ENCODE results near the gene USP54.

The USP54 gene

GRCh38 chr10:73495226-73495883 lies 95.8 kb downstream of the USP54 start (continued):
- TF ChIP-seq ZSCAN30 (tag by site-specific recombination; IDR thresholded peaks at IDR 0.05), result peak; percentile 75
- TF ChIP-seq YY2 (tag by site-specific recombination; IDR thresholded peaks at IDR 0.05), result no peak
- TF ChIP-seq ZNF776 (tag by site-specific recombination; IDR thresholded peaks at IDR 0.05; ENCODE audit: borderline replicate concordance), result no peak
- TF ChIP-seq ZNF426 (tag by site-specific recombination; IDR thresholded peaks at IDR 0.05), result no peak
- TF ChIP-seq ZSCAN4 (tag by site-specific recombination; IDR thresholded peaks at IDR 0.05), result no peak
- peak; percentile 92 for TF ChIP-seq ZBTB20 (tag by site-specific recombination; IDR thresholded peaks at IDR 0.05)
- no peak for TF ChIP-seq PRDM6 (tag by site-specific recombination; IDR thresholded peaks at IDR 0.05)
- TF ChIP-seq ZNF391 (tag by site-specific recombination; IDR thresholded peaks at IDR 0.05; ENCODE audit: borderline replicate concordance, low read depth), result 0 out of 2 replicates have a peak, but pooled peaks have one; percentile 46
- TF ChIP-seq ZNF280D (tag by site-specific recombination; IDR thresholded peaks at IDR 0.05), result no peak
- no peak for TF ChIP-seq ZBTB49 (tag by site-specific recombination; IDR thresholded peaks at IDR 0.05; ENCODE audit: low read depth)
- TF ChIP-seq KLF16 (tag by site-specific recombination; IDR thresholded peaks at IDR 0.05), result peak; percentile 76
- TF ChIP-seq BCL11A (tag by site-specific recombination; IDR thresholded peaks at IDR 0.05; ENCODE audit: low read depth), result peak; percentile 55; the same call in 1 of the 2 replicates
- TF ChIP-seq ZNF121 (tag by site-specific recombination; IDR thresholded peaks at IDR 0.05), result no peak
- TF ChIP-seq ZNF133 (tag by site-specific recombination; IDR thresholded peaks at IDR 0.05), result no peak
- TF ChIP-seq ZNF654 (tag by site-specific recombination; IDR thresholded peaks at IDR 0.05; ENCODE audit: low read depth), result no peak
- TF ChIP-seq ZNF214 (tag by site-specific recombination; IDR thresholded peaks at IDR 0.05; ENCODE audit: borderline replicate concordance), result no peak
- TF ChIP-seq ZBTB7A (tag by site-specific recombination; IDR thresholded peaks at IDR 0.05; ENCODE audit: low read depth), result no peak
- TF ChIP-seq ZNF621 (tag by site-specific recombination; IDR thresholded peaks at IDR 0.05), result no peak
- TF ChIP-seq ZNF169 (tag by site-specific recombination; IDR thresholded peaks at IDR 0.05), result no peak
- TF ChIP-seq ZNF701 (tag by site-specific recombination; IDR thresholded peaks at IDR 0.05), result no peak
- no peak for TF ChIP-seq ZNF155 (tag by site-specific recombination; IDR thresholded peaks at IDR 0.05)
- TF ChIP-seq ATF2 (tag by site-specific recombination; IDR thresholded peaks at IDR 0.05; ENCODE audit: low read depth), result no peak
- peak; percentile 73 for TF ChIP-seq ZNF335 (tag by site-specific recombination; conservative IDR thresholded peaks at IDR 0.05)
- TF ChIP-seq HOXA7 (CRISPR knock-in tag; IDR thresholded peaks at IDR 0.05; ENCODE audit: borderline replicate concordance), result no peak
- no peak for TF ChIP-seq ZNF221 (tag by site-specific recombination; IDR thresholded peaks at IDR 0.05; ENCODE audit: borderline replicate concordance)
- TF ChIP-seq ZNF366 (tag by site-specific recombination; conservative IDR thresholded peaks at IDR 0.05), result no peak
- no peak for TF ChIP-seq ZNF449 (tag by site-specific recombination; IDR thresholded peaks at IDR 0.05)
- TF ChIP-seq ZNF747 (tag by site-specific recombination; IDR thresholded peaks at IDR 0.05), result no peak
- no peak for TF ChIP-seq REPIN1 (tag by site-specific recombination; IDR thresholded peaks at IDR 0.05; ENCODE audit: low read depth)

All from HEK293 (cell line).